HepG2 (cell line): ENCODE results near the gene U2AF1L4. TPM values are rescaled to one million over a fixed set of nuclear protein-coding genes. Genes with fewer than 3 reads are reported as not detected.

ENCODE experiments used
- ARNTL ChIP-seq: sonication (generic); formaldehyde crosslinking; IDR thresholded peaks from 2 replicates; pipeline ENCODE4 v1.4.0; 2020; ENCODE audit warnings: mild to moderate bottlenecking, missing genetic modification reagents
- CHCHD3 ChIP-seq: sonication (generic); formaldehyde crosslinking; IDR thresholded peaks from 2 replicates; pipeline ENCODE4 v1.8.0; 2022; ENCODE audit warnings: mild to moderate bottlenecking, missing genetic modification reagents, moderate library complexity
- E2F1 ChIP-seq: sonication (generic); formaldehyde crosslinking; IDR thresholded peaks from 2 replicates; pipeline ENCODE4 v1.5.0; 2020; ENCODE audit warnings: missing genetic modification reagents
- GPBP1L1 ChIP-seq: sonication (generic); formaldehyde crosslinking; IDR thresholded peaks from 2 replicates; pipeline ENCODE4 v1.5.0; 2020; ENCODE audit warnings: mild to moderate bottlenecking, missing genetic modification reagents
- HNRNPL ChIP-seq: fragments of 200-400 bp; formaldehyde crosslinking; IDR thresholded peaks from 2 replicates; pipeline ENCODE4 v1.6.1; 2017; ENCODE audit warnings: mild to moderate bottlenecking, low read depth, low read length
- HOXA3 ChIP-seq: sonication (generic); formaldehyde crosslinking; IDR thresholded peaks from 2 replicates; pipeline ENCODE4 v1.5.0; 2020; ENCODE audit warnings: missing genetic modification reagents
- KLF12 ChIP-seq: sonication (generic); formaldehyde crosslinking; IDR thresholded peaks from 2 replicates; pipeline ENCODE4 v1.4.0; 2020; ENCODE audit warnings: missing genetic modification reagents, borderline replicate concordance
- NFATC3 ChIP-seq: sonication (generic); formaldehyde crosslinking; IDR thresholded peaks from 2 replicates; pipeline ENCODE4 v1.5.1; 2020; ENCODE audit warnings: mild to moderate bottlenecking, missing genetic modification reagents
- NFYB ChIP-seq: sonication (generic); formaldehyde crosslinking; IDR thresholded peaks from 2 replicates; pipeline ENCODE4 v1.4.0; 2020; ENCODE audit warnings: missing genetic modification reagents
- SP140L ChIP-seq: sonication (generic); formaldehyde crosslinking; IDR thresholded peaks from 2 replicates; pipeline ENCODE4 v1.4.0; 2020; ENCODE audit warnings: missing genetic modification reagents, borderline replicate concordance
- STAG1 ChIP-seq: sonication (generic); formaldehyde crosslinking; IDR thresholded peaks from 2 replicates; pipeline ENCODE4 v1.4.0; 2020; ENCODE audit warnings: missing genetic modification reagents
- U2AF2 ChIP-seq: fragments of 200-400 bp; formaldehyde crosslinking; IDR thresholded peaks from 2 replicates; pipeline ENCODE4 v1.6.1; 2017; ENCODE audit warnings: low read depth, mild to moderate bottlenecking, low read length
- YEATS2 ChIP-seq: sonication (generic); formaldehyde crosslinking; IDR thresholded peaks from 2 replicates; pipeline ENCODE4 v1.4.0; 2020; ENCODE audit warnings: missing genetic modification reagents, borderline replicate concordance
- ZEB1 ChIP-seq: IDR thresholded peaks from 2 replicates; pipeline ENCODE4 v1.6.1; 2012; ENCODE audit warnings: mild to moderate bottlenecking, low read depth, inconsistent platforms; ENCODE audit not compliant: insufficient replicate concordance
- ZFP1 ChIP-seq: IDR thresholded peaks from 2 replicates; pipeline ENCODE4 v1.6.1; 2016
- ZNF333 ChIP-seq: sonication (generic); formaldehyde crosslinking; IDR thresholded peaks from 2 replicates; pipeline ENCODE4 v1.4.0; 2020; ENCODE audit warnings: mild to moderate bottlenecking, missing genetic modification reagents, borderline replicate concordance
- ZNF34 ChIP-seq: sonication (generic); formaldehyde crosslinking; IDR thresholded peaks from 2 replicates; pipeline ENCODE4 v1.4.0; 2020; ENCODE audit warnings: mild to moderate bottlenecking, missing genetic modification reagents, borderline replicate concordance
- ZNF720 ChIP-seq: sonication (generic); formaldehyde crosslinking; IDR thresholded peaks from 2 replicates; pipeline ENCODE4 v1.4.0; 2020; ENCODE audit warnings: missing genetic modification reagents
- ZNF850 ChIP-seq: sonication (generic); formaldehyde crosslinking; conservative IDR thresholded peaks from 2 replicates; pipeline ENCODE4 v1.9.0; 2021; ENCODE audit warnings: mild to moderate bottlenecking, missing genetic modification reagents
- ZZZ3 ChIP-seq: sonication (generic); formaldehyde crosslinking; IDR thresholded peaks from 2 replicates; pipeline ENCODE4 v1.4.0; 2020; ENCODE audit warnings: missing genetic modification reagents, mild to moderate bottlenecking, borderline replicate concordance
- polyA plus RNA-seq, 8 experiments: library from polyadenylated mRNA; depleted of rRNA in 3 of 8; stranded (reverse) in 7 of 8; unstranded in 1 of 8; fragments of >200 nt; fragmentation: Illumina TruSeq in 4 of 8; extraction: Trizol in 4 of 8; gene quantifications; 2 replicates each; pipeline versions ENCODE4 v1.2.1 to v1.2.3, GENCODE V29; 2011 to 2016; ENCODE audit warnings: low read depth in 4 of 8, missing spikeins in 1 of 8, mixed read lengths in 1 of 8; ENCODE audit not compliant: insufficient read depth in 1 of 8
- total RNA-seq, 5 experiments: library from RNA; depleted of rRNA; stranded (reverse); fragments of >200 nt; fragmentation: Illumina TruSeq; extraction: Trizol; gene quantifications; 2 replicates each; pipeline ENCODE4 v1.2.3, GENCODE V29; 2016; ENCODE audit warnings: low read depth in 1 of 5
- TF ChIP-seq, protein P1 (sequence below): sonication (generic); formaldehyde crosslinking; IDR thresholded peaks from 2 replicates; pipeline ENCODE4 v1.8.0; 2022; ENCODE audit warnings: mild to moderate bottlenecking, missing genetic modification reagents, moderate library complexity
- TF ChIP-seq, protein P2 (sequence below): sonication (generic); formaldehyde crosslinking; IDR thresholded peaks from 2 replicates; pipeline ENCODE4 v1.4.0; 2020; ENCODE audit warnings: missing genetic modification reagents, mild to moderate bottlenecking, borderline replicate concordance

Gene U2AF1L4
- total and polyA plus RNA-seq, 2 of the 13 experiments (the other 11 are each of a cell fraction or from before 2014, with no cell fraction given) = 7.9 to 15.4 TPM

- TF ChIP-seq YEATS2 (CRISPR knock-in tag) = no peak
- no peak for TF ChIP-seq ZFP1 (CRISPR knock-in tag)
- TF ChIP-seq ZNF720 (CRISPR knock-in tag) = no peak
- TF ChIP-seq U2AF2 = no peak
- TF ChIP-seq HNRNPL = no peak
- no peak for TF ChIP-seq ZEB1
- TF ChIP-seq, protein P1, sequence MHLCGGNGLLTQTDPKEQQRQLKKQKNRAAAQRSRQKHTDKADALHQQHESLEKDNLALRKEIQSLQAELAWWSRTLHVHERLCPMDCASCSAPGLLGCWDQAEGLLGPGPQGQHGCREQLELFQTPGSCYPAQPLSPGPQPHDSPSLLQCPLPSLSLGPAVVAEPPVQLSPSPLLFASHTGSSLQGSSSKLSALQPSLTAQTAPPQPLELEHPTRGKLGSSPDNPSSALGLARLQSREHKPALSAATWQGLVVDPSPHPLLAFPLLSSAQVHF = no peak
- TF ChIP-seq E2F1 = no peak
- no peak for TF ChIP-seq CHCHD3
- TF ChIP-seq ZNF34 = no peak
- TF ChIP-seq ARNTL (CRISPR knock-in tag) = no peak
- no peak for TF ChIP-seq SP140L (CRISPR knock-in tag)
- no peak for TF ChIP-seq NFYB
- TF ChIP-seq KLF12 (CRISPR knock-in tag) = no peak
- no peak for TF ChIP-seq ZNF850 (CRISPR knock-in tag)
- 0 out of 2 replicates have a peak, but pooled peaks have one; percentile 2 for TF ChIP-seq STAG1
- TF ChIP-seq, protein P2, sequence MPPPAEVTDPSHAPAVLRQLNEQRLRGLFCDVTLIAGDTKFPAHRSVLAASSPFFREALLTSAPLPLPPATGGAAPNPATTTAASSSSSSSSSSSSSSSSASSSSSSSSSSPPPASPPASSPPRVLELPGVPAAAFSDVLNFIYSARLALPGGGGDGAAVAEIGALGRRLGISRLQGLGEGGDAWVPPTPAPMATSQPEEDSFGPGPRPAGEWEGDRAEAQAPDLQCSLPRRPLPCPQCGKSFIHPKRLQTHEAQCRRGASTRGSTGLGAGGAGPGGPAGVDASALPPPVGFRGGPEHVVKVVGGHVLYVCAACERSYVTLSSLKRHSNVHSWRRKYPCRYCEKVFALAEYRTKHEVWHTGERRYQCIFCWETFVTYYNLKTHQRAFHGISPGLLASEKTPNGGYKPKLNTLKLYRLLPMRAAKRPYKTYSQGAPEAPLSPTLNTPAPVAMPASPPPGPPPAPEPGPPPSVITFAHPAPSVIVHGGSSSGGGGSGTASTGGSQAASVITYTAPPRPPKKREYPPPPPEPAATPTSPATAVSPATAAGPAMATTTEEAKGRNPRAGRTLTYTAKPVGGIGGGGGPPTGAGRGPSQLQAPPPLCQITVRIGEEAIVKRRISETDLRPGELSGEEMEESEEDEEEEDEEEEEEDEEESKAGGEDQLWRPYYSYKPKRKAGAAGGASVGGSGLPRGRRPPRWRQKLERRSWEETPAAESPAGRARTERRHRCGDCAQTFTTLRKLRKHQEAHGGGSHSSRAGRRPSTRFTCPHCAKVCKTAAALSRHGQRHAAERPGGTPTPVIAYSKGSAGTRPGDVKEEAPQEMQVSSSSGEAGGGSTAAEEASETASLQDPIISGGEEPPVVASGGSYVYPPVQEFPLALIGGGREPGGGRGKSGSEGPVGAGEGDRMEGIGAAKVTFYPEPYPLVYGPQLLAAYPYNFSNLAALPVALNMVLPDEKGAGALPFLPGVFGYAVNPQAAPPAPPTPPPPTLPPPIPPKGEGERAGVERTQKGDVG (CRISPR knock-in tag) = no peak
- no peak for TF ChIP-seq NFATC3 (CRISPR knock-in tag)
- no peak for TF ChIP-seq GPBP1L1 (CRISPR knock-in tag)
- TF ChIP-seq ZNF333 (CRISPR knock-in tag) = no peak
- peak; percentile 62 for TF ChIP-seq HOXA3 (CRISPR knock-in tag)
- TF ChIP-seq ZZZ3 (CRISPR knock-in tag) = no peak
These were observed 25.6 kb downstream of the U2AF1L4 start (continued) for GRCh38 chr19:35719402-35720162.
